Stomach (tissue), 4 donors: ENCODE data around the gene MICAL3.

ENCODE experiments used
- EP300 ChIP-seq: sonication (generic); formaldehyde crosslinking; IDR thresholded peaks from one replicate; pipeline ENCODE4 v1.6.1; 2017; ENCODE audit warnings: antibody characterized with exemption
- POLR2A ChIP-seq, 4 donors: fragments of 450-650 bp; IDR thresholded peaks; one replicate each; pipeline ENCODE4 v1.6.1; 2016; ENCODE audit warnings: antibody characterized with exemption in 4 of 4, control low read depth in 2 of 4, mild to moderate bottlenecking in 1 of 4, moderate library complexity in 1 of 4
- TF ChIP-seq, protein P1 (sequence below), 7 experiments: fragments of 450-650 bp in 4 of 7; fragments of 200-600 bp in 3 of 7; sonication (generic) in 3 of 7; IDR thresholded peaks; one replicate each; pipeline ENCODE4 v1.5.1; 2016 to 2019; ENCODE audit warnings: antibody characterized with exemption in 7 of 7, control low read depth in 2 of 7, mild to moderate bottlenecking in 1 of 7

DNA sequence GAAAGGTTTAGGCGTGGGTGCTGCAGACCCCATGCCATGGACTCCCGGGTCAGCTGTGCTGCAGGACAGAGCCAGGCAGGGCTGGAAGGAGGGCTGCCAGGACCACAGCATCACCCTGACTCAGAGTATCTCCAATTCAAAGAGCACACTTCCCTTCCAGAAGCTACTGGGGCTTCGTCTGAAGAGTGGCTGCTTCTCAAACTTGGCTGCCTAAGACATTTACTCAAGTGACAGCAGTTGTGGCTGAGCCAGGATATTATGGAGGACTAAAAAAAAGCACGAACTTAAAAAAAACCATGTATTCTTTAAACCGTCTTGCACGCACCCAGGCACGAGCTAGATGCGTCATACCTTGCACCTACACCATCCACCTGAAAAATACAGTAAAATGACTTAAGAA lies 237.1 kb downstream of the MICAL3 start:
- no peak for TF ChIP-seq POLR2A (IDR thresholded peaks at IDR 0.05)
- TF ChIP-seq, protein P1, sequence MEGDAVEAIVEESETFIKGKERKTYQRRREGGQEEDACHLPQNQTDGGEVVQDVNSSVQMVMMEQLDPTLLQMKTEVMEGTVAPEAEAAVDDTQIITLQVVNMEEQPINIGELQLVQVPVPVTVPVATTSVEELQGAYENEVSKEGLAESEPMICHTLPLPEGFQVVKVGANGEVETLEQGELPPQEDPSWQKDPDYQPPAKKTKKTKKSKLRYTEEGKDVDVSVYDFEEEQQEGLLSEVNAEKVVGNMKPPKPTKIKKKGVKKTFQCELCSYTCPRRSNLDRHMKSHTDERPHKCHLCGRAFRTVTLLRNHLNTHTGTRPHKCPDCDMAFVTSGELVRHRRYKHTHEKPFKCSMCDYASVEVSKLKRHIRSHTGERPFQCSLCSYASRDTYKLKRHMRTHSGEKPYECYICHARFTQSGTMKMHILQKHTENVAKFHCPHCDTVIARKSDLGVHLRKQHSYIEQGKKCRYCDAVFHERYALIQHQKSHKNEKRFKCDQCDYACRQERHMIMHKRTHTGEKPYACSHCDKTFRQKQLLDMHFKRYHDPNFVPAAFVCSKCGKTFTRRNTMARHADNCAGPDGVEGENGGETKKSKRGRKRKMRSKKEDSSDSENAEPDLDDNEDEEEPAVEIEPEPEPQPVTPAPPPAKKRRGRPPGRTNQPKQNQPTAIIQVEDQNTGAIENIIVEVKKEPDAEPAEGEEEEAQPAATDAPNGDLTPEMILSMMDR (IDR thresholded peaks at IDR 0.05): no peak
- no peak for TF ChIP-seq EP300
